Erythroblast (primary cell): ENCODE data around the gene PARD6B.

ENCODE experiments used
- GATA1 ChIP-seq: IDR thresholded peaks from 2 replicates; pipeline ENCODE4 v1.6.1; 2011; ENCODE audit warnings: low read depth, mild to moderate bottlenecking, control low read depth, low read length, moderate library complexity
- POLR2A ChIP-seq: IDR thresholded peaks from 2 replicates; pipeline ENCODE4 v1.6.1; 2011; ENCODE audit warnings: mild to moderate bottlenecking, low read length

DNA sequence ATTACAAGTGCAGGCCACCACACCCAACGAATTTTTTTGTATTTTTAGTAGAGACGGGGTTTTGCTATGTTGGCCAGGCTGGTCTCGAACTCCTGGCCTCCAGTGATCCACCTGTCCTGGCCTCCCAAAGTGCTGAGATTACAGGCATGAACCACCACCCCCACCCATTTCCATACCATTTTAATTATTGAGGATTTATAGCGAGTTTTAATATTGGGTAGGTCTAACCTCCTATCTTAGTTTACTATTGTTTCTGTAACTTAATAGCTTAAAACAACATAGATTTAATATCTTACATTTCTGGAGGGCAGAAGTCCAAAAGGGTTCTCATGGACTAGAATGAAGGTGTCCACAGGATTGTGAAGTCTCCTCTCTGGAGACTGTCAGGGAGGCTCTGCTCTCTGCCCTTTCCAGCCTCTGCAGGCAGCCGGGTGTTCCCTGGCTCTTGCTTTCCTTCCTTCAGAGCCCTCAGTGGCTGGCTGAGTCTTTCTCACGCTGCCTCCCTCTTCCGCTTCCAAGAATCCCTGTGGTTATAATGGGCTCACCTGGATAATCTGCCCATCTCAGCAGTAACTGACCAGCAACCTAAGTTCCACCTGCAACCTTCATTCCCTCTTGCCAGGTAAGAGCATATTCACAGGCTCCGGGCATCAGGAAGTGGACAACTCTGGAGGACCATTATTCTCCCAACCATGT lies 44.9 kb downstream of the PARD6B start:
- TF ChIP-seq POLR2A (no peak), GATA1 (no peak)
